ENCODE results near the gene IGF2BP1. TPM values are rescaled to one million over a fixed set of nuclear protein-coding genes. Genes with fewer than 3 reads are reported as not detected.
"Not testable (repeated sequence)": the region's sequence is repeated elsewhere in the genome, so short reads cannot be mapped to it uniquely, and the experiment has no call there.

IGF2BP1 gene
- total RNA-seq, 2 experiments from 2014 or later = 0.43 to 0.97 TPM

DNA sequence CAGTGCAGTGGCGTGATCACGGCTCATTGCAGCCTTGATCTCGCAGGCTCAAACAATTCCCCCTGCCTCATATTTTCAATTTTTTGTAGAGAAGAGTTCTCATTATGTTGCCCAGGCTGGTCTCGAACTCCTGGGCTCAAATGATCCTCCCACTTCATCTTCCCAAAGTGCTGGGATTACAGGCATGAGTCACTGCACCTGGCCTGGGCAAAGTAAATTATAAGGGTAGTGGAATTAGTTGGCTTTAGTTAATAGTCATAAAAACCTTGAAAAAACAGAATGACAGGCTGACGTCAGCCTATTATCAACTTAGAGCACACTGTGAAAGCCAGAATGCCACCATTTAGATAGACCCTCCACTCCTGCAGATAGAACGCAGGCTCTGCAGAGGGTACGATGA is 91.9 kb downstream of the IGF2BP1 start:
- Mint-ChIP-seq H3K27ac (no peak overlapping the region), H3K4me3 (no peak overlapping the region), H3K36me3 (ENCODE audit: low read depth) (no peaks in the 10 kb centered on the region), H3K27me3 (peaks cover 19% of the 10 kb centered on the region), H3K4me1 (no peaks in the 10 kb centered on the region), H3K9me3 (ENCODE audit: low read depth) (no peaks in the 10 kb centered on the region)
- intact Hi-C loops (cut with DNase I, micrococcal nuclease) = no loop called here
- no peak for DNase-seq
- no peak for ATAC-seq
- ChIA-PET POLR2A (no interaction called here), CTCF (interaction anchor here (0.6 kb wide), 1 partner anchor 208 kb away, joined by 6 read pairs; no protein-coding TSS in a partner anchor)

DNA sequence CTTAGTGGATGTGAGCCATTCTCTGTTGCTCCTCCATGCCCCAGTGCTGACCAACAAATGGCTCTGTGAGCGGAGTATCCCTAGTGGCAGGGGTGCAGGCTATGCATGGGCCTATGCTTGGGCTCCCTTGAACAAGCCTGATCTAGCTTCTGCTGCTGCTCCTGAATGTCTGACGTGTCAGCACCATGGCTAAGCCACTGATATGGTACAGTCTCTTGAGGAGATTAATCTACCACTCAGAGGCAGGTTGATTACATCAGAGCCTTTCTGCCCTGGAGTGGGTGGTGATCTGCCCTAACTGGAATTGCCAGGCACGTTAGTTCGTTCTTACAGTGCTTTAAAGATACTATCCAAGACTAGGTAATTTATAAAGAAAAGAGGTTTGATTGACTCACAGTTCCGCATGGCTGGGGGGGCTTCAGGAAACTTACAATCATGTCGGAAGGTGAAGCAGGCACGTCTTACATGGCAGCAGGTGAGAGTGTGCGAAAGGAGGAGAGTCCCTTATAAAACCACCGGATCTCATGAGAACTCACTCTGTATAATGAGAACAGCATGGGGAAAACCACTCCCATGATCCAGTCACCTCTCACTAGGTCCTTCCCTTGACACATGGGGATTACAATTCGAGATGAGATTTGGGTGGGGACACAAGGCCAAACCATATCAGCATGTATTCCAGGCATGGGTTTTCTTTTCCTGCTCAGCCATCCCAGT is 93.9 kb downstream of the IGF2BP1 start:
- DNase-seq (no peak), ATAC-seq (no peak)
- Mint-ChIP-seq H3K4me3 (no peak overlapping the region), H3K27me3 (peaks cover 11% of the 10 kb centered on the region), H3K9me3 (ENCODE audit: low read depth) (no peaks in the 10 kb centered on the region), H3K27ac (no peak overlapping the region), H3K4me1 (no peaks in the 10 kb centered on the region), H3K36me3 (ENCODE audit: low read depth) (no peaks in the 10 kb centered on the region)
- ChIA-PET CTCF (interaction anchor here (0.6 kb wide), 1 partner anchor 867 kb away, joined by 3 read pairs; no protein-coding TSS in a partner anchor), POLR2A (no interaction called here)
- intact Hi-C loops (cut with DNase I, micrococcal nuclease) = no loop called here

DNA sequence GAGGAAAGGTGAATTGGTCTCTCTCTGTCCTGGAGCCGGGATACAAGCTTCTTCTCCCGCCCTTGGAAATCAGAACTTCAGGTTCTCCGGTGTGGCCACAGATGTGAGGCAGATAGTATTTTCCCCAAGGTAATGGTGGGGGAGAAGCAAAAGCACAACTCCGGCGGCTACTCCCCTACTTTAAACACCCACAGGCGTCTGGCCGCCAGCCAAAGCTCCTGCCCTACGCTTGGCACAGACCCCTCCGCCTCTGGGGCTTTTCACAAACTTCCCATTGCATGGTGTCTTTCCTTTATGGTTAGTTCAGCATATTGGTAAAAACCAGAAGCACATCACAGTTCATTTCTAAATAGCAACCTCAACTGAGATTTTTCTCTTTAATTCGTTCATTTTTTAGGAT is 95.9 kb downstream of the IGF2BP1 start:
- Mint-ChIP-seq H3K27ac (no peak overlapping the region), H3K27me3 (peaks cover 2% of the 10 kb centered on the region), H3K36me3 (ENCODE audit: low read depth) (no peaks in the 10 kb centered on the region), H3K4me3 (no peak overlapping the region), H3K9me3 (ENCODE audit: low read depth) (no peaks in the 10 kb centered on the region), H3K4me1 (no peaks in the 10 kb centered on the region)
- intact Hi-C loops (cut with DNase I, micrococcal nuclease) = no loop called here
- DNase-seq (no peak), ATAC-seq (no peak)
- CTCF ChIA-PET = no interaction called here
- POLR2A ChIA-PET = no interaction called here

DNA sequence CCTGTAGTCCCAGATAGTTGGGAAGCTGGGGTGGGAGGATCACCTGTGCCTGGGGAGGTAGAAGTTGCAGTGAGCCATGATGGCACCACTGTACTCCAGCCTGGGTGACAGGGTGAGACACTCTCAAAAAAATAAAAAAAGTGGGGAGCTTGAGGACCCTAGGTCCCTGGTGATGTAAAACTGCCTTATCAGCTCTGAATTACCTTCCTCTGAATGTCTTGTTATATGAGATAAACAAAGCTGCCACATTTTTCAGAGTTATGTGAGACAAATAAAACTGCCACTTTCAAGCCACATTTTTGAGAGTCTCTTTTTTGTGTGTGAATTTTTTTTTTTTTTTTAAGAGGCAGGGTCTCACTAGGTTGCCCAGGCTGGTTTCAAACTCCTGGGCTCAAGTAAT is 103.4 kb downstream of the IGF2BP1 start:
- ATAC-seq (no peak), DNase-seq (no peak)
- Mint-ChIP-seq H3K27ac (no peak overlapping the region), H3K4me3 (no peak overlapping the region), H3K9me3 (ENCODE audit: low read depth) (no peaks in the 10 kb centered on the region), H3K36me3 (ENCODE audit: low read depth) (no peaks in the 10 kb centered on the region), H3K27me3 (peaks cover 4% of the 10 kb centered on the region), H3K4me1 (no peaks in the 10 kb centered on the region)
- intact Hi-C loops (cut with DNase I, micrococcal nuclease) = no loop called here
- ChIA-PET POLR2A (no interaction called here), CTCF (no interaction called here)

DNA sequence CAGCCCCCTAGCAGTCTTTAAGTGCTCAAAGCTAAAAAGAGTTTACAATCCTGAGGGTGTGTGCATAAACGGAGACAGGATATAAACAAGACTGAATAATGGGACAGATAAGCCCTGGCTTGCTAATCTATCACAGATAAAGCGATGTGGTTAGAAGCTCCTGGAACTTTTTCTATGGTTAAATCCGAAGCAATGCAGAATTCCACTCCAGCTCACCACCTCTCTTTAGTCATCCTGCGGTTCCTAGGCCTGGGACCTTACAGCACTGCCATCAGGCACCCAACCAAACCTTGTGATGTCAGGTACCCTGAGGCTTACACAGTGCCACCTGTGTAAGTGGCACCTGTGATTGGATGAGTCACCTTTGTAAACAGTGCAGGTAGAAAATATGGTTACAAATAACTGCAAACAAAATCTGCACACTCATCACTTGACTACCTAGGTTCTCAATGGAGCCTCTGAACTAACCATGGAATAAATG is 103.9 kb downstream of the IGF2BP1 start:
- no peaks in the 10 kb centered on the region for H3K9me3 Mint-ChIP-seq (ENCODE audit: low read depth)
- ChIA-PET CTCF (no interaction called here), POLR2A (no interaction called here)
- H3K4me3 Mint-ChIP-seq = no peak overlapping the region
- H3K27ac Mint-ChIP-seq = no peak overlapping the region
- DNase-seq = no peak
- peaks cover 4% of the 10 kb centered on the region for H3K27me3 Mint-ChIP-seq
- intact Hi-C loops (cut with DNase I, micrococcal nuclease) = no loop called here
- ATAC-seq = no peak
- no peaks in the 10 kb centered on the region for H3K36me3 Mint-ChIP-seq (ENCODE audit: low read depth)
- no peaks in the 10 kb centered on the region for H3K4me1 Mint-ChIP-seq

DNA sequence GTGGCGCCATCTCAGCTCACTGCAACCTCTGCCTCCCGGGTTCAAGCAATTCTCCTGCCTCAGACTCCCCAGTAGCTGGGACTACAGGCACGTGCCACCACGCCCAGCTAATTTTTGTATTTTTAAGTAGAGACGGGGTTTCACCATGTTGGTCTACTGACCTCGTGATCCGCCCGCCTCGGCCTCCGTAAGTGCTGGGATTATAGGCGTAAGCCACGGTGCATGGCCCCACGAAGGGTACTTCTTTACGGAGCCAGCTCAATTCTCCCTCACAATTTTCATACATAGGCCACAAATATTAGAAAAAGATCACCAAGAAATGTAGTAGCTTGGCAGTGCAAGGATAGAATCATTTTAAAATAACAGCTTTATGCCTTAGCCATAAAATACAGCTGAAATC is 106.2 kb downstream of the IGF2BP1 start:
- CTCF ChIA-PET = interaction anchor here (1.7 kb wide), 1 partner anchor 71 kb away, joined by 6 read pairs; no protein-coding TSS in a partner anchor
- H3K4me3 Mint-ChIP-seq; intact Hi-C loops (cut with DNase I, micrococcal nuclease); H3K36me3 Mint-ChIP-seq (ENCODE audit: low read depth); ATAC-seq; H3K9me3 Mint-ChIP-seq (ENCODE audit: low read depth); H3K4me1 Mint-ChIP-seq; DNase-seq; H3K27ac Mint-ChIP-seq; H3K27me3 Mint-ChIP-seq; POLR2A ChIA-PET: not testable (repeated sequence)

DNA sequence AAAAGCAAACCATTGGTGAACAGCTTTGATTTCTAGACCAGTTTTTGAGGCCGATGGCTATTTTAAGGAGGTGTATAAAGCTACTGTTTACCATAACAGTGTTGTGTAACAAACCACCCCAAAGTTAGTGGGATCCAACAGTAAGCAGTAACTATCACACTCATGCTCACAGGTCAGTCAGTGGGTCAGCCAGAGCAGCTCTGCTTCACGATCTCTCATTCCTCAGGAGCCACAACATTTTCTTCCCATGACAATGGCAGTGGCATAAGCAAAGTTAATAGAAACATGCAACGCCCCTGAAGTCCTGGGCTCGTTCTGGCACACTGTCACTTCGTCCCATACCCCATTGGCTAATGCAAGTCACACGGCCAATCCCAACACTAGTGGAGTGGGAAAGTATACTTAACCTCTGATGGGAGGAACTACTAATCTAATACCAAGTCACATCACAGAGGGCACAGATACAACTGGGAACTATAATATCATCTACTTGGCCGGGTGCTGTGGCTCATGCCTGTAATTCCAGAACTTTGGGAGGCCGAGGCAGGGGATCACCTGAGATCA is 107.4 kb downstream of the IGF2BP1 start:
- H3K4me3 Mint-ChIP-seq = no peak overlapping the region
- intact Hi-C loops (cut with DNase I, micrococcal nuclease) = no loop called here
- H3K27ac Mint-ChIP-seq = no peak overlapping the region
- POLR2A ChIA-PET = no interaction called here
- no peak for DNase-seq
- no peaks in the 10 kb centered on the region for H3K9me3 Mint-ChIP-seq (ENCODE audit: low read depth)
- CTCF ChIA-PET = interaction anchor here (0.6 to 1.7 kb wide), 3 partner anchors 72 to 221 kb away, joined by 3 to 6 read pairs (median 3); no protein-coding TSS in a partner anchor
- H3K36me3 Mint-ChIP-seq (ENCODE audit: low read depth) = no peaks in the 10 kb centered on the region
- peaks cover 4% of the 10 kb centered on the region for H3K27me3 Mint-ChIP-seq
- no peaks in the 10 kb centered on the region for H3K4me1 Mint-ChIP-seq
- ATAC-seq = no peak

Other genes with a start within 250 kb of the IGF2BP1 start
- not detected for gene TTLL6, start 180.2 kb upstream of the IGF2BP1 start, total RNA-seq
- 100 to 1,000 TPM in 1 of 2 experiments, 10 to 100 TPM in 1; 66.7 to 102 TPM for gene CALCOCO2, start 166.3 kb upstream of the IGF2BP1 start, total RNA-seq
- 100 to 1,000 TPM; 102 to 124 TPM for gene ATP5MC1, start 104.6 kb upstream of the IGF2BP1 start, total RNA-seq
- gene UBE2Z, start 89.0 kb upstream of the IGF2BP1 start, total RNA-seq = 100 to 1,000 TPM; 104 TPM
- 10 to 100 TPM; 59.5 to 94.0 TPM for gene SNF8, start 52.5 kb upstream of the IGF2BP1 start, total RNA-seq
- not detected for gene GIP, start 28.8 kb upstream of the IGF2BP1 start, total RNA-seq
- under 1 TPM in 1 of 2 experiments, not detected in 1; 0.02 TPM for gene B4GALNT2, start 135.4 kb downstream of the IGF2BP1 start, total RNA-seq
- gene GNGT2, start 213.2 kb downstream of the IGF2BP1 start, total RNA-seq = 10 to 100 TPM; 27.3 to 27.7 TPM
- 10 to 100 TPM; 27.8 to 31.1 TPM for gene ABI3, start 213.3 kb downstream of the IGF2BP1 start, total RNA-seq
- gene PHOSPHO1, start 233.4 kb downstream of the IGF2BP1 start, total RNA-seq = not detected

All from activated CD4-positive, alpha-beta T cell treated with anti-CD3 and anti-CD28 coated beads for 36 hours (primary cell).